ENCODE data around the gene MLLT10. TPM values are rescaled to one million over a fixed set of nuclear protein-coding genes. Genes with fewer than 3 reads are reported as not detected.
"Not testable (repeated sequence)": the region's sequence is repeated elsewhere in the genome, so short reads cannot be mapped to it uniquely, and the experiment has no call there.

Gene MLLT10
- total RNA-seq, 1 experiment from 2014 or later = 83.6 TPM

GRCh38 chr10:21534280-21534586 lies 201 bp downstream of the MLLT10 start:
- H3K9me3 ChIP-seq (ENCODE audit: low read length) = no peaks in the 10 kb centered on the region
- H3K9me2 ChIP-seq (replicated peaks; ENCODE audit: insufficient read depth, low read length) = no peaks in the 10 kb centered on the region
- H3K4me2 ChIP-seq (ENCODE audit: low read depth, low read length, poor library complexity, severe bottlenecking) = peak overlapping the region; percentile 59
- no peak overlapping the region for H2AFZ ChIP-seq (ENCODE audit: low read length)
- peak overlapping the region; percentile 89 for H3K9ac ChIP-seq (ENCODE audit: low read length)
- H3K36me3 ChIP-seq (ENCODE audit: insufficient read depth, low read length) = peaks cover 10% of the 10 kb centered on the region; the same call in 1 of the 2 replicates
- no peaks in the 10 kb centered on the region for H4K20me1 ChIP-seq (ENCODE audit: insufficient read depth, low read depth, low read length)
- H3K27me3 ChIP-seq (ENCODE audit: low read length) = no peaks in the 10 kb centered on the region
- H3K4me3 ChIP-seq (ENCODE audit: low read length) = peak overlapping the region; percentile 71; the same call in 1 of the 2 replicates
- peaks cover 43% of the 10 kb centered on the region for H3K79me2 ChIP-seq (ENCODE audit: low read length)
- H3K4me1 ChIP-seq (ENCODE audit: low read length) = peaks cover 22% of the 10 kb centered on the region
- no peak for DNase-seq
- peak overlapping the region; percentile 68 for H3K27ac ChIP-seq (ENCODE audit: low read length)

- H3K9ac ChIP-seq (ENCODE audit: low read length) = peak overlapping the region; percentile 89
- no peaks in the 10 kb centered on the region for H3K27me3 ChIP-seq (ENCODE audit: low read length)
- H3K9me3 ChIP-seq (ENCODE audit: low read length) = no peaks in the 10 kb centered on the region
- no peaks in the 10 kb centered on the region for H4K20me1 ChIP-seq (ENCODE audit: insufficient read depth, low read depth, low read length)
- H3K9me2 ChIP-seq (replicated peaks; ENCODE audit: insufficient read depth, low read length) = no peaks in the 10 kb centered on the region
- H3K27ac ChIP-seq (ENCODE audit: low read length) = peak overlapping the region; percentile 68
- H3K4me3 ChIP-seq (ENCODE audit: low read length) = peak overlapping the region; percentile 86
- H2AFZ ChIP-seq (ENCODE audit: low read length) = no peak overlapping the region
- H3K4me1 ChIP-seq (ENCODE audit: low read length) = peaks cover 22% of the 10 kb centered on the region
- peak overlapping the region; percentile 91 for H3K4me2 ChIP-seq (ENCODE audit: low read depth, low read length, poor library complexity, severe bottlenecking)
- peaks cover 45% of the 10 kb centered on the region for H3K79me2 ChIP-seq (ENCODE audit: low read length)
- H3K36me3 ChIP-seq (ENCODE audit: insufficient read depth, low read length) = peaks cover 10% of the 10 kb centered on the region; the same call in 1 of the 2 replicates
- DNase-seq = peak; percentile 80
Measured at GRCh38 chr10:21534604-21535493, 817 bp downstream of the MLLT10 start.

GRCh38 chr10:21535494-21535965 lies 1.5 kb downstream of the MLLT10 start:
- no peaks in the 10 kb centered on the region for H3K9me2 ChIP-seq (replicated peaks; ENCODE audit: insufficient read depth, low read length)
- no peak for DNase-seq
- H3K4me3 ChIP-seq (ENCODE audit: low read length) = peak overlapping the region; percentile 86
- no peaks in the 10 kb centered on the region for H4K20me1 ChIP-seq (ENCODE audit: insufficient read depth, low read depth, low read length)
- peaks cover 15% of the 10 kb centered on the region; the same call in 1 of the 2 replicates for H3K36me3 ChIP-seq (ENCODE audit: insufficient read depth, low read length)
- peak overlapping the region; percentile 91 for H3K4me2 ChIP-seq (ENCODE audit: low read depth, low read length, poor library complexity, severe bottlenecking)
- no peaks in the 10 kb centered on the region for H3K27me3 ChIP-seq (ENCODE audit: low read length)
- no peaks in the 10 kb centered on the region for H3K9me3 ChIP-seq (ENCODE audit: low read length)
- H3K4me1 ChIP-seq (ENCODE audit: low read length) = peaks cover 22% of the 10 kb centered on the region
- no peak overlapping the region for H2AFZ ChIP-seq (ENCODE audit: low read length)
- peaks cover 50% of the 10 kb centered on the region for H3K79me2 ChIP-seq (ENCODE audit: low read length)
- H3K9ac ChIP-seq (ENCODE audit: low read length) = peak overlapping the region; percentile 78
- peak overlapping the region; percentile 59 for H3K27ac ChIP-seq (ENCODE audit: low read length)

- H2AFZ ChIP-seq (ENCODE audit: low read length); H3K27ac ChIP-seq (ENCODE audit: low read length); DNase-seq; H3K9me3 ChIP-seq (ENCODE audit: low read length); H3K27me3 ChIP-seq (ENCODE audit: low read length); H4K20me1 ChIP-seq (ENCODE audit: insufficient read depth, low read depth, low read length); H3K9me2 ChIP-seq (replicated peaks; ENCODE audit: insufficient read depth, low read length): not testable (repeated sequence)
- H3K4me3 ChIP-seq (ENCODE audit: low read length) = peak overlapping the region; percentile 86; the same call in 1 of the 2 replicates
- H3K4me2 ChIP-seq (ENCODE audit: low read depth, low read length, poor library complexity, severe bottlenecking) = peak overlapping the region; percentile 91
- H3K36me3 ChIP-seq (ENCODE audit: insufficient read depth, low read length) = peaks cover 15% of the 10 kb centered on the region; the same call in 1 of the 2 replicates
- H3K9ac ChIP-seq (ENCODE audit: low read length) = 0 out of 2 replicates have a peak overlapping the region, but pooled peaks have one; percentile 78
- peaks cover 50% of the 10 kb centered on the region for H3K79me2 ChIP-seq (ENCODE audit: low read length)
- peaks cover 22% of the 10 kb centered on the region for H3K4me1 ChIP-seq (ENCODE audit: low read length)
Measured at GRCh38 chr10:21535976-21536375, 1.9 kb downstream of the MLLT10 start.

- DNase-seq = no peak
- Histone ChIP-seq H3K4me2 (ENCODE audit: low read depth, low read length, poor library complexity, severe bottlenecking) (no peak overlapping the region), H3K4me3 (ENCODE audit: low read length) (no peak overlapping the region), H3K79me2 (ENCODE audit: low read length) (peaks cover 54% of the 10 kb centered on the region), H3K27ac (ENCODE audit: low read length) (no peak overlapping the region), H3K9me3 (ENCODE audit: low read length) (no peaks in the 10 kb centered on the region), H3K4me1 (ENCODE audit: low read length) (peaks cover 22% of the 10 kb centered on the region), H3K27me3 (ENCODE audit: low read length) (no peaks in the 10 kb centered on the region), H2AFZ (ENCODE audit: low read length) (no peak overlapping the region), H3K9me2 (replicated peaks; ENCODE audit: insufficient read depth, low read length) (no peaks in the 10 kb centered on the region), H4K20me1 (ENCODE audit: insufficient read depth, low read depth, low read length) (no peaks in the 10 kb centered on the region), H3K9ac (ENCODE audit: low read length) (no peak overlapping the region), H3K36me3 (ENCODE audit: insufficient read depth, low read length) (peaks cover 19% of the 10 kb centered on the region)
Measured at GRCh38 chr10:21536874-21537273, 2.8 kb downstream of the MLLT10 start.

- Histone ChIP-seq H3K79me2 (ENCODE audit: low read length) (peaks cover 67% of the 10 kb centered on the region), H3K36me3 (ENCODE audit: insufficient read depth, low read length) (peaks cover 36% of the 10 kb centered on the region)
- H3K9ac ChIP-seq (ENCODE audit: low read length) = not testable (repeated sequence)
Measured at GRCh38 chr10:21540701-21541100, 6.7 kb downstream of the MLLT10 start.

GRCh38 chr10:21547246-21547645 lies 13.2 kb downstream of the MLLT10 start:
- Histone ChIP-seq H3K4me2 (ENCODE audit: low read depth, low read length, poor library complexity, severe bottlenecking) (no peak overlapping the region), H3K79me2 (ENCODE audit: low read length) (peaks cover 73% of the 10 kb centered on the region), H2AFZ (ENCODE audit: low read length) (no peak overlapping the region), H3K4me1 (ENCODE audit: low read length) (no peaks in the 10 kb centered on the region), H3K9me2 (replicated peaks; ENCODE audit: insufficient read depth, low read length) (no peaks in the 10 kb centered on the region), H3K27ac (ENCODE audit: low read length) (no peak overlapping the region), H3K9ac (ENCODE audit: low read length) (no peak overlapping the region), H3K4me3 (ENCODE audit: low read length) (no peak overlapping the region), H3K9me3 (ENCODE audit: low read length) (no peaks in the 10 kb centered on the region), H3K27me3 (ENCODE audit: low read length) (no peaks in the 10 kb centered on the region), H4K20me1 (ENCODE audit: insufficient read depth, low read depth, low read length) (no peaks in the 10 kb centered on the region), H3K36me3 (ENCODE audit: insufficient read depth, low read length) (peaks cover 34% of the 10 kb centered on the region; the same call in 1 of the 2 replicates)
- no peak for DNase-seq

More at GRCh38 chr10:21540701-21541100, 6.7 kb downstream of the MLLT10 start:
- H3K4me2 ChIP-seq (ENCODE audit: low read depth, low read length, poor library complexity, severe bottlenecking); H3K27ac ChIP-seq (ENCODE audit: low read length); H3K9me3 ChIP-seq (ENCODE audit: low read length); DNase-seq; H2AFZ ChIP-seq (ENCODE audit: low read length); H3K9me2 ChIP-seq (replicated peaks; ENCODE audit: insufficient read depth, low read length); H3K4me1 ChIP-seq (ENCODE audit: low read length); H3K4me3 ChIP-seq (ENCODE audit: low read length); H4K20me1 ChIP-seq (ENCODE audit: insufficient read depth, low read depth, low read length); H3K27me3 ChIP-seq (ENCODE audit: low read length): not testable (repeated sequence)

GRCh38 chr10:21552638-21553037 lies 18.6 kb downstream of the MLLT10 start:
- Histone ChIP-seq H3K4me2 (ENCODE audit: low read depth, low read length, poor library complexity, severe bottlenecking) (no peak overlapping the region), H3K79me2 (ENCODE audit: low read length) (peaks cover 87% of the 10 kb centered on the region), H3K9me2 (replicated peaks; ENCODE audit: insufficient read depth, low read length) (no peaks in the 10 kb centered on the region), H3K36me3 (ENCODE audit: insufficient read depth, low read length) (peaks cover 29% of the 10 kb centered on the region; the same call in 1 of the 2 replicates), H4K20me1 (ENCODE audit: insufficient read depth, low read depth, low read length) (no peaks in the 10 kb centered on the region), H3K27me3 (ENCODE audit: low read length) (no peaks in the 10 kb centered on the region), H3K4me3 (ENCODE audit: low read length) (no peak overlapping the region), H3K9me3 (ENCODE audit: low read length) (no peaks in the 10 kb centered on the region), H3K27ac (ENCODE audit: low read length) (no peak overlapping the region), H3K4me1 (ENCODE audit: low read length) (no peaks in the 10 kb centered on the region), H2AFZ (ENCODE audit: low read length) (no peak overlapping the region), H3K9ac (ENCODE audit: low read length) (no peak overlapping the region)
- no peak for DNase-seq

All from Karpas-422 (cell line).